SK-N-SH treated with all-trans-retinoic acid at 6 μM for 48 hours (cell line): ENCODE results near the gene CHSY1.

Experiments used
- ARNTL ChIP-seq: fragments of 450-650 bp; formaldehyde crosslinking; IDR thresholded peaks from 2 replicates; pipeline ENCODE4 v1.5.0; 2020; ENCODE audit warnings: low read depth, mild to moderate bottlenecking, moderate library complexity, borderline replicate concordance
- BACH2 ChIP-seq: fragments of 250-450 bp; sonication (Bioruptor Pico); IDR thresholded peaks from 2 replicates; pipeline ENCODE4 v1.9.0; 2021; ENCODE audit warnings: mild to moderate bottlenecking, borderline replicate concordance
- CSDC2 ChIP-seq: fragments of 250-450 bp; sonication (Bioruptor Pico); IDR thresholded peaks from 2 replicates; pipeline ENCODE4 v1.5.0; 2020; ENCODE audit warnings: mild to moderate bottlenecking, moderate library complexity
- ESRRG ChIP-seq: fragments of 250-450 bp; sonication (Bioruptor Pico); IDR thresholded peaks from 2 replicates; pipeline ENCODE4 v1.6.1; 2021; ENCODE audit warnings: mild to moderate bottlenecking
- ISL1 ChIP-seq: fragments of 250-450 bp; sonication (Bioruptor Pico); IDR thresholded peaks from 2 replicates; pipeline ENCODE4 v2.1.2; 2022; ENCODE audit warnings: mild to moderate bottlenecking, moderate library complexity
- PATZ1 ChIP-seq: fragments of 250-450 bp; sonication (Bioruptor Pico); IDR thresholded peaks from 2 replicates; pipeline ENCODE4 v1.8.0; 2020; ENCODE audit warnings: mild to moderate bottlenecking, moderate library complexity, borderline replicate concordance
- PPARA ChIP-seq: fragments of 250-450 bp; sonication (Bioruptor Pico); IDR thresholded peaks from 2 replicates; pipeline ENCODE4 v1.5.0; 2020; ENCODE audit warnings: mild to moderate bottlenecking, borderline replicate concordance
- TCF4 ChIP-seq: fragments of 250-450 bp; sonication (Bioruptor Pico); IDR thresholded peaks from 2 replicates; pipeline ENCODE4 v1.8.0; 2021; ENCODE audit warnings: mild to moderate bottlenecking, moderate library complexity, borderline replicate concordance
- TOX ChIP-seq: fragments of 250-450 bp; sonication (Bioruptor Pico); IDR thresholded peaks from 2 replicates; pipeline ENCODE4 v1.8.0; 2021; ENCODE audit warnings: mild to moderate bottlenecking, moderate library complexity, borderline replicate concordance
- ZC3H10 ChIP-seq: fragments of 250-450 bp; sonication (Bioruptor Pico); IDR thresholded peaks from 2 replicates; pipeline ENCODE4 v1.5.1; 2021; ENCODE audit warnings: mild to moderate bottlenecking, moderate library complexity
- ZFP3 ChIP-seq: fragments of 250-450 bp; sonication (Bioruptor Pico); IDR thresholded peaks from 2 replicates; pipeline ENCODE4 v1.5.0; 2020; ENCODE audit warnings: mild to moderate bottlenecking, moderate library complexity
- ZNF70 ChIP-seq: fragments of 450-650 bp; formaldehyde crosslinking; IDR thresholded peaks from 2 replicates; pipeline ENCODE4 v1.5.0; 2020; ENCODE audit warnings: mild to moderate bottlenecking, moderate library complexity

- TF ChIP-seq TOX (CRISPR knock-in tag): no peak
- TF ChIP-seq ESRRG: no peak
- TF ChIP-seq BACH2 (CRISPR knock-in tag): no peak
- no peak for TF ChIP-seq ARNTL (CRISPR knock-in tag)
- TF ChIP-seq ZFP3 (CRISPR knock-in tag): no peak
- TF ChIP-seq ISL1 (CRISPR knock-in tag): no peak
- TF ChIP-seq CSDC2 (CRISPR knock-in tag): no peak
- TF ChIP-seq PPARA (CRISPR knock-in tag): no peak
- TF ChIP-seq PATZ1 (CRISPR knock-in tag): no peak
- no peak for TF ChIP-seq ZC3H10 (CRISPR knock-in tag)
- TF ChIP-seq ZNF70: no peak
- TF ChIP-seq TCF4 (CRISPR knock-in tag): no peak
Observed at GRCh38 chr15:101248274-101248673, 3.6 kb downstream of the CHSY1 start.
